Ammon's horn (tissue), 1 donor: ENCODE results near the gene TPPP2.

Source experiments
- DNase-seq: peaks from one replicate; pipeline ENCODE4 v3.0.0-alpha.2; 2016; ENCODE audit warnings: low spot score

The TPPP2 gene

GRCh38 chr14:21075719-21076437 is 45.9 kb downstream of the TPPP2 start:
- no peak for DNase-seq

DNA sequence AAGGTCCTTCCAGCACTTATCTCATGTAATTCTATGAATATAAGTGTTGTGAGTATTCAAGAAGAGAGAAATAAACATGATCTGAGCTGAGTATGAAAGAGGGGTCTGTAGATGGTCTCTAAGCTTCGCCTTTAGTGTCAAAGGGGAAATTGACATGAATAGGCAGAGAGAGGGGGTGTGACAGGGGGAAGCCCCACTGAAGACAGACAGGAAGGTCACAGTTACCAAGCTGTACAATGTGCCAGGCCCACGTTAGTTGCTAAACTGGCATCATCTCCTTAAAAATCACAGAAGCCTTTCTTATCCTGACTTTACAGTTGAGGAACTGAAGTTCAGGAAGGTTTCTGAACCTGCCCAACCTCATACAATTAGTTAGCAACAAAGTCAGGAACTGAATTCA is 47.7 kb downstream of the TPPP2 start:
- DNase-seq = no peak

DNA sequence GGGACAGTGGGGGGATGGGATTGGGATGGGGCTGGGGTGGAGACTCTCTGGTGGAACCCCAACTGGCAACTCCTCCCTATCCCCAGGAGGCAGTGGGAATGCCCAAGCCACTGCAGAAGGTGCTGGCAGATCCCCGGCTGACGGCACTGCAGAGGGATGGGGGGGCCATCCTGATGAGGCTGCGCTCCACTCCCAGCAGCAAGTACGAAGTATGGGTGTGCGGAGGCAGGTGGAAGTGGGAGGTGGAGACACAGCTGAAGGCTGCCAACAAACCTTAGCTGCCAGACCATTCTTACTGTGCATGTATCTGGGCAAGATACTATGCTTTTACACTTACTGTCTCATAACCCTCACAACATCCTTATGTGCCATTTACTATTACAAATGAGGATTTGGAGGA is 48.3 kb downstream of the TPPP2 start:
- DNase-seq = peak; percentile 38

- DNase-seq = no peak
These were observed 48.7 kb downstream of the TPPP2 start for GRCh38 chr14:21078726-21079125.

DNA sequence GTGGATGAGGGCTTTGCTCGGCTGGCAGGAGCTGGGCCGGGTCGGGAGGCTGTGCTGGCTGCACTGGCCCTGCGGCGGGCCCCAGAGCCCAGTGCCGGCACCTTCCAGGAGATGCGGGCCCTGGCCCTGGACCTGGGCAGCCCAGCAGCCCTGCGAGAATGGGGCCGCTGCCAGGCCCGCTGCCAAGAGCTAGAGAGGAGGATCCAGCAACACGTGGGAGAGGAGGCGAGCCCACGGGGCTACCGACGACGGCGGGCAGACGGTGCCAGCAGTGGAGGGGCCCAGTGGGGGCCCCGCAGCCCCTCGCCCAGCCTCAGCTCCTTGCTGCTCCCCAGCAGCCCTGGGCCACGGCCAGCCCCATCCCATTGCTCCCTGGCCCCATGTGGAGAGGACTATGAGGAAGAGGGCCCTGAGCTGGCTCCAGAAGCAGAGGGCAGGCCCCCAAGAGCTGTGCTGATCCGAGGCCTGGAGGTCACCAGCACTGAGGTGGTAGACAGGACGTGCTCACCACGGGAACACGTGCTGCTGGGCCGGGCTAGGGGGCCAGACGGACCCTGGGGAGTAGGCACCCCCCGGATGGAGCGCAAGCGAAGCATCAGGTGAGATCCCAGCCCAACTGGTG is 51.6 kb downstream of the TPPP2 start:
- no peak for DNase-seq
